A673 (cell line): ENCODE results near the gene GJB3. TPM values are rescaled to one million over a fixed set of nuclear protein-coding genes. Genes with fewer than 3 reads are reported as not detected.

Source experiments
- BruUV-seq: library from RNA; stranded (reverse); fragments of 400-500 nt; replicated peaks from 2 replicates; lab custom pipeline; 2021; lab: Mats Ljungman, UMichigan
- CTCF ChIA-PET: fragments of 300-600 bp; sonication (Branson Sonifier 250); formaldehyde crosslinking; loops from one replicate; lab custom pipeline; 2022; ENCODE audit warnings: antibody characterized with exemption; lab: Charles Lee
- POLR2A ChIA-PET: fragments of 300-600 bp; sonication (Branson Sonifier 250); formaldehyde crosslinking; loops from one replicate; lab custom pipeline; 2022; ENCODE audit warnings: antibody characterized with exemption; ENCODE audit not compliant: low non-redundant PET; lab: Charles Lee
- DNase-seq: peaks from one replicate; pipeline ENCODE4 v3.0.0-alpha.2; 2015; ENCODE audit warnings: low spot score
- H3K27ac ChIP-seq: fragments of 200-600 bp; sonication (generic); 2 replicates; pipeline ENCODE4 v1.5.1; 2016; ENCODE audit warnings: mixed run types, low read depth, mild to moderate bottlenecking, mixed read lengths, antibody characterized with exemption, low read length; ENCODE audit not compliant: poor library complexity, severe bottlenecking
- H3K27me3 ChIP-seq: fragments of 200-600 bp; sonication (generic); replicated peaks from 2 replicates; pipeline ENCODE4 v1.6.1; 2017; ENCODE audit warnings: mixed run types, low read depth, mild to moderate bottlenecking, mixed read lengths, antibody characterized with exemption, low read length; ENCODE audit not compliant: insufficient read depth, poor library complexity
- H3K36me3 ChIP-seq: fragments of 200-600 bp; sonication (generic); 2 replicates; pipeline ENCODE4 v1.6.1; 2016; ENCODE audit warnings: mixed run types, mild to moderate bottlenecking, mixed read lengths, antibody characterized with exemption, low read length; ENCODE audit not compliant: insufficient read depth, poor library complexity, severe bottlenecking
- H3K4me1 ChIP-seq: fragments of 200-600 bp; sonication (generic); 2 replicates; pipeline ENCODE4 v1.6.1; 2017; ENCODE audit warnings: mixed run types, mild to moderate bottlenecking, mixed read lengths, antibody characterized with exemption, low read length; ENCODE audit not compliant: insufficient read depth, poor library complexity, severe bottlenecking
- H3K4me3 ChIP-seq: fragments of 200-600 bp; sonication (generic); 2 replicates; pipeline ENCODE4 v1.5.1; 2016; ENCODE audit warnings: low read depth, mixed run types, mild to moderate bottlenecking, mixed read lengths, low read length; ENCODE audit not compliant: poor library complexity, severe bottlenecking
- H3K9me3 ChIP-seq: fragments of 200-600 bp; sonication (generic); 2 replicates; pipeline ENCODE4 v1.6.1; 2016; ENCODE audit warnings: mixed run types, low read depth, mild to moderate bottlenecking, mixed read lengths, antibody characterized with exemption, low read length; ENCODE audit not compliant: poor library complexity, severe bottlenecking
- CTCF ChIP-seq: fragments of 300-800, 200-600 bp; sonication (generic); conservative IDR thresholded peaks from 2 replicates; pipeline ENCODE4 v1.5.1; 2017; ENCODE audit warnings: low read depth, mild to moderate bottlenecking, antibody characterized with exemption, low read length, moderate library complexity, mixed read lengths
- EZH2 ChIP-seq: fragments of 200-600 bp; sonication (generic); IDR thresholded peaks from 2 replicates; pipeline ENCODE4 v1.6.1; 2017; ENCODE audit warnings: borderline replicate concordance, low read depth, mild to moderate bottlenecking, mixed read lengths, antibody characterized with exemption, low read length; ENCODE audit not compliant: poor library complexity, severe bottlenecking
- intact Hi-C: fragments of 100-400 bp; cut with micrococcal nuclease; formaldehyde crosslinking; loops from one replicate; pipeline ENCODE4 v1.10.0; 2022; ENCODE audit not compliant: unreplicated experiment
- total RNA-seq: library from RNA; stranded (reverse); gene quantifications from 2 replicates; pipeline ENCODE4 v1.2.3, GENCODE V29; 2021

The GJB3 gene
- total RNA-seq, 1 experiment from 2014 or later: not detected

- BruUV-seq: no TSS peak
- ChIA-PET CTCF (interaction anchor here (0.9 kb wide), 1 partner anchor 52 kb away, joined by 4 read pairs; no protein-coding TSS in a partner anchor), POLR2A (no interaction called here)
- Histone ChIP-seq H3K27ac (no peak overlapping the region), H3K36me3 (no peaks in the 10 kb centered on the region), H3K4me3 (no peak overlapping the region), H3K9me3 (no peaks in the 10 kb centered on the region), H3K27me3 (no peaks in the 10 kb centered on the region), H3K4me1 (no peaks in the 10 kb centered on the region)
- TF ChIP-seq EZH2: no peak
- TF ChIP-seq CTCF: no peak
- no peak for DNase-seq
- intact Hi-C loops: no loop called here
These were observed 19.2 kb downstream of the GJB3 start for GRCh38 chr1:34800214-34800613.

- no peak for TF ChIP-seq EZH2
- TF ChIP-seq CTCF: no peak
- H3K27ac ChIP-seq: no peak overlapping the region
- H3K27me3 ChIP-seq: no peaks in the 10 kb centered on the region
- DNase-seq: no peak
- BruUV-seq: no TSS peak
- no peak overlapping the region for H3K4me3 ChIP-seq
- intact Hi-C loops: no loop called here
- H3K4me1 ChIP-seq: no peaks in the 10 kb centered on the region
- no peaks in the 10 kb centered on the region for H3K36me3 ChIP-seq
- CTCF ChIA-PET: no interaction called here
- no peaks in the 10 kb centered on the region for H3K9me3 ChIP-seq
- POLR2A ChIA-PET: no interaction called here
These were observed 22.8 kb downstream of the GJB3 start for GRCh38 chr1:34803770-34804169.

- TF ChIP-seq CTCF (no peak), EZH2 (no peak)
- ChIA-PET POLR2A (no interaction called here), CTCF (no interaction called here)
- intact Hi-C loops: no loop called here
- no TSS peak for BruUV-seq
- Histone ChIP-seq H3K4me3 (no peak overlapping the region), H3K36me3 (no peaks in the 10 kb centered on the region), H3K9me3 (no peaks in the 10 kb centered on the region), H3K27me3 (no peaks in the 10 kb centered on the region), H3K27ac (no peak overlapping the region), H3K4me1 (no peaks in the 10 kb centered on the region)
- DNase-seq: no peak
These were observed 25.4 kb downstream of the GJB3 start for GRCh38 chr1:34806396-34806795.
